Activated naive CD8-positive, alpha-beta T cell (primary cell): ENCODE measurements around the gene HSD11B2.

Experiments
- H3K27ac Mint-ChIP-seq: one replicate; pipeline ENCODE4 v1.8.0; 2021; ENCODE audit warnings: mixed read lengths
- H3K27me3 Mint-ChIP-seq: one replicate; pipeline ENCODE4 v1.8.0; 2021; ENCODE audit warnings: mixed read lengths
- H3K36me3 Mint-ChIP-seq: one replicate; pipeline ENCODE4 v1.8.0; 2021; ENCODE audit warnings: mixed read lengths
- H3K4me1 Mint-ChIP-seq: one replicate; pipeline ENCODE4 v1.8.0; 2021; ENCODE audit warnings: low read depth, mixed read lengths
- H3K4me3 Mint-ChIP-seq: one replicate; pipeline ENCODE4 v1.8.0; 2021; ENCODE audit warnings: mild to moderate bottlenecking, mixed read lengths
- H3K9me3 Mint-ChIP-seq: one replicate; pipeline ENCODE4 v1.8.0; 2021; ENCODE audit warnings: low read depth, mixed read lengths

HSD11B2 gene

GRCh38 chr16:67393788-67394154 is 37.1 kb upstream of the HSD11B2 start:
- no peak overlapping the region for H3K27ac Mint-ChIP-seq
- peaks cover 6% of the 10 kb centered on the region for H3K4me1 Mint-ChIP-seq
- no peaks in the 10 kb centered on the region for H3K36me3 Mint-ChIP-seq
- H3K9me3 Mint-ChIP-seq: no peaks in the 10 kb centered on the region
- peaks cover 11% of the 10 kb centered on the region for H3K27me3 Mint-ChIP-seq
- peak overlapping the region; percentile 66 for H3K4me3 Mint-ChIP-seq

- Mint-ChIP-seq H3K27me3 (peaks cover 11% of the 10 kb centered on the region), H3K4me3 (peak overlapping the region; percentile 66), H3K36me3 (no peaks in the 10 kb centered on the region), H3K27ac (no peak overlapping the region), H3K9me3 (no peaks in the 10 kb centered on the region), H3K4me1 (peaks cover 6% of the 10 kb centered on the region)
Observed at GRCh38 chr16:67394155-67395104, 36.5 kb upstream of the HSD11B2 start.

- Mint-ChIP-seq H3K9me3 (no peaks in the 10 kb centered on the region), H3K27me3 (peaks cover 11% of the 10 kb centered on the region), H3K4me1 (peaks cover 6% of the 10 kb centered on the region), H3K36me3 (no peaks in the 10 kb centered on the region), H3K4me3 (peak overlapping the region; percentile 42), H3K27ac (no peak overlapping the region)
Observed at GRCh38 chr16:67395105-67395457, 35.8 kb upstream of the HSD11B2 start.

GRCh38 chr16:67395458-67396158 is 35.3 kb upstream of the HSD11B2 start:
- H3K27me3 Mint-ChIP-seq: peaks cover 11% of the 10 kb centered on the region
- H3K27ac Mint-ChIP-seq: no peak overlapping the region
- H3K4me3 Mint-ChIP-seq: peak overlapping the region; percentile 42

GRCh38 chr16:67396159-67397035 is 34.5 kb upstream of the HSD11B2 start:
- Mint-ChIP-seq H3K4me3 (no peak overlapping the region), H3K27ac (no peak overlapping the region), H3K27me3 (peaks cover 11% of the 10 kb centered on the region), H3K4me1 (peaks cover 6% of the 10 kb centered on the region), H3K36me3 (no peaks in the 10 kb centered on the region), H3K9me3 (no peaks in the 10 kb centered on the region)

More at GRCh38 chr16:67395458-67396158, 35.3 kb upstream of the HSD11B2 start:
- Mint-ChIP-seq H3K9me3 (no peaks in the 10 kb centered on the region), H3K36me3 (no peaks in the 10 kb centered on the region), H3K4me1 (peaks cover 6% of the 10 kb centered on the region)

GRCh38 chr16:67397036-67397801 is 33.7 kb upstream of the HSD11B2 start:
- H3K4me3 Mint-ChIP-seq: no peak overlapping the region
- no peaks in the 10 kb centered on the region for H3K36me3 Mint-ChIP-seq
- no peaks in the 10 kb centered on the region for H3K9me3 Mint-ChIP-seq
- H3K4me1 Mint-ChIP-seq: peaks cover 6% of the 10 kb centered on the region
- H3K27ac Mint-ChIP-seq: no peak overlapping the region
- peaks cover 15% of the 10 kb centered on the region for H3K27me3 Mint-ChIP-seq

DNA sequence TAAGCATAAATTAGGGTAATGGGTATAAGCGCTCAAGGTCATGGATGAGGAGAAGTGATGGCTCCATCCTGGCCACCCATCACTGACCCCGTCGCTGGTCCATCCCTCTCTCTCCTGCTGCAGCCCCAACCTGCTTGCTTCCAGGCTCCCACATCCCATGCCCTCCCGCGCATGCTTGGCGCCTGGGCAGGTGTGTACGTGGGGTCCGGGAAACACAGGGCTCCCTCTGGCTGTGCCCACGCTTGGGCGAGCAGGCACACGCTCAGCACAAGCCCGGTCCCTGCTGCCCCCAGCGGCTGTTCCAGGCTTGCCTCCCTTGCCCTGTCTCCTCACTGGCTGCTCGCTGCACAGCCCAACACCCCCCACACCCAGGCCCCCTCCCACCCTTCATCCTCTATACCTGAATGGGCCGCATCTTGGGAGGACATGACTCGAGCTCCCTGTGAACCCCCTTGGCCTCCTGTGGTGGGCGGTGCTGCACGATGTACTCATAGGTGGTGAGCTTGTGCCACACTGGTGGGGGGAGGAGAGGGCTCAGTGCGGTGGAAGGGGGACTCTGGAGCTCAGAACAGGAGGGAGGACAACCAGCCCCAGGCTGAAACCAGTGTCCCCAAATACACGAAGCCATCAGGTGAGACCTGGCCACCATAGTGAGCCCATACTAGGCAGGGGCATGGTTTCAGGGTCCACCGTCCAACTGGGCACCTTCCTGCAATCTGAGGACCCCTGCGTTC is 32.9 kb upstream of the HSD11B2 start:
- Mint-ChIP-seq H3K27ac (no peak overlapping the region), H3K4me3 (no peak overlapping the region), H3K27me3 (peaks cover 11% of the 10 kb centered on the region), H3K9me3 (no peaks in the 10 kb centered on the region), H3K4me1 (peaks cover 4% of the 10 kb centered on the region), H3K36me3 (no peaks in the 10 kb centered on the region)

GRCh38 chr16:67398546-67399217 is 32.2 kb upstream of the HSD11B2 start:
- H3K36me3 Mint-ChIP-seq: no peaks in the 10 kb centered on the region
- H3K4me3 Mint-ChIP-seq: no peak overlapping the region
- no peaks in the 10 kb centered on the region for H3K9me3 Mint-ChIP-seq
- H3K4me1 Mint-ChIP-seq: peaks cover 4% of the 10 kb centered on the region
- H3K27me3 Mint-ChIP-seq: peaks cover 13% of the 10 kb centered on the region
- no peak overlapping the region for H3K27ac Mint-ChIP-seq

GRCh38 chr16:67399218-67399733 is 31.6 kb upstream of the HSD11B2 start:
- Mint-ChIP-seq H3K9me3 (no peaks in the 10 kb centered on the region), H3K36me3 (no peaks in the 10 kb centered on the region), H3K27me3 (peaks cover 9% of the 10 kb centered on the region), H3K4me1 (peaks cover under 1% of the 10 kb centered on the region), H3K4me3 (no peak overlapping the region), H3K27ac (no peak overlapping the region)

DNA sequence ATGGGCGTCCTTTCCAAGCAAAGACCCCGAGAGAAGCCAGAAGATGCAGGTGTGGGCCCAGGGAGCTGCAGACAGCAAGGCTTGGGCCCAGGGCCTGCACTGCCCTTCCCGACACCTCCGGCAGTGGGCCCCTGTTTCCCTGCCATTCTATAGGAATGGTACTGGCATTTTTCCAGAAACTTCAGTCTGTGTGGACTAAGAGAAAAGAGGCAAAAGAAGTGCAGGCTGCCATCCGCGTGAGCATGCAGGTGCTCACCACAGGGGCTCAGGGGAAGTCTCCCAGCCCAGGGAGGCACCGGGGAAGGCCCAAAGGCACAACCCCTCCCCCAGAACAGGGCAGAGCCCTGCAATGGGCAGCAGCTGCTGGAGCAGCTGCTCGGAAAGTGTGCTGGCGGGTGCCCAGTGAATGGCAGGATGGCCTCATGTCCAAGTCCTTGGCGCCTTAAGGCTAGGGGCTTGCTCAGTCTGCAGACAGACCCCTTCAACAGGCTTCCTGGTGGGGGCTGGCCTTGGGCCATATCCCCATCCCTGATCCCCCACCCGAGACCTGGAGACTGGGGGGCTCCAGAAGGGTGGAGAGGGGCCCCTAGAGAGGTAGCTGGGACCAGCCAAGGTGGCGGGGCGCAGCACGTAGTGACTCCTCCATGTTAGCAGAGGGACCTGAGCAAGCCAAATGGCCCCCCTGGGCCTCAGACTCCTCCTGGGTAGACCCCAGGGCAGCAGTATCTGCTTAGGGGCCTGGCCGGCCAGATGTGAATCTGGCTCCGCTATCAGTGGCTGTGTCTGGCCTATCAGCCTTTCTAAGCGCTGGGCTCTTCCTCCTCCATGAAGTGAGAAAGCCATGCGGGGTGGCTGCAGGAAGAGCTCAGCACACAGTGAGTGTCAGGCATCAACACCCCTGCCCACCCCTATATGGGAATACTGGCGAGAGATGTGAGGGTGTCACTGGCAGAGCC is 30.9 kb upstream of the HSD11B2 start:
- H3K27me3 Mint-ChIP-seq: peaks cover 9% of the 10 kb centered on the region
- no peaks in the 10 kb centered on the region for H3K36me3 Mint-ChIP-seq
- no peak overlapping the region for H3K4me3 Mint-ChIP-seq
- no peaks in the 10 kb centered on the region for H3K9me3 Mint-ChIP-seq
- no peak overlapping the region for H3K27ac Mint-ChIP-seq
- no peaks in the 10 kb centered on the region for H3K4me1 Mint-ChIP-seq

DNA sequence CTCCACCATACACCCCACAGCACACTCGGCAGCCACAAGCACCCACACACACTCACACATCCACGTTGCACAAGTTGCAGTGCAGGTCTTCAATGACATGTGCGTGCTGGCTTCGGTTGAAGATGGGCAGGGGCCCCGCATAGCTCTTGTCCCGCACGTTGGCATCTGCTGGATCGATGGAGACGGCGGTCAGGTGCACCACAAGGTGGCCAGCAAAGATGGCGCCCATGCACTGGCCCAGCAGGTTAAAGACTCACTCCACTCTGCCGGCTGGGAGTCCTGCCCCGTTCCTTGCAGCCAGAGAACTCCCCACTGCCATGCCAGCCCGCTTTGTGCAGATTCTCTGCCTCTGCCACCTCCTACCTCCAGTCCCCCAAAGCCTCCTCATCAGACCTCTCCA is 30.0 kb upstream of the HSD11B2 start:
- H3K27me3 Mint-ChIP-seq: peaks cover 7% of the 10 kb centered on the region
- H3K4me1 Mint-ChIP-seq: no peaks in the 10 kb centered on the region
- no peak overlapping the region for H3K4me3 Mint-ChIP-seq
- no peaks in the 10 kb centered on the region for H3K36me3 Mint-ChIP-seq
- no peak overlapping the region for H3K27ac Mint-ChIP-seq
- no peaks in the 10 kb centered on the region for H3K9me3 Mint-ChIP-seq

GRCh38 chr16:67403976-67404555 is 26.9 kb upstream of the HSD11B2 start:
- H3K9me3 Mint-ChIP-seq: no peaks in the 10 kb centered on the region
- no peak overlapping the region for H3K27ac Mint-ChIP-seq
- H3K36me3 Mint-ChIP-seq: no peaks in the 10 kb centered on the region
- H3K4me1 Mint-ChIP-seq: no peaks in the 10 kb centered on the region
- H3K4me3 Mint-ChIP-seq: no peak overlapping the region
- H3K27me3 Mint-ChIP-seq: peaks cover 5% of the 10 kb centered on the region
